GM12878 (cell line): ENCODE results near the gene CDH15. TPM values are rescaled to one million over a fixed set of nuclear protein-coding genes. Genes with fewer than 3 reads are reported as not detected.

Experiments used
- ATAC-seq: fragments of 200-7000 bp; cut with Tn5 transposase; 3 replicates; pipeline ENCODE4 v1.9.1; 2020; ENCODE audit warnings: mild to moderate bottlenecking, moderate library complexity
- BruUV-seq: library from RNA; stranded (reverse); fragments of 400-500 nt; replicated peaks from 2 replicates; lab custom pipeline; 2021; lab: Mats Ljungman, UMichigan
- CTCF ChIA-PET: fragments of 300-600 bp; sonication (Branson Sonifier 250); formaldehyde crosslinking; extraction: SDS; loops from one replicate; lab custom pipeline; 2021; ENCODE audit warnings: inconsistent platforms; lab: Yijun Ruan, JAX
- POLR2A ChIA-PET: fragments of 350-600 bp; formaldehyde crosslinking; extraction: SDS; loops from one replicate; lab custom pipeline; 2021; ENCODE audit warnings: inconsistent platforms; lab: Charles Lee
- RAD21 ChIA-PET: fragments of 300-600 bp; sonication (Branson Sonifier 250); formaldehyde crosslinking; loops from one replicate; lab custom pipeline; 2023; ENCODE audit warnings: antibody characterized with exemption; ENCODE audit not compliant: unreplicated experiment; lab: Charles Lee
- SMC1A ChIA-PET: fragments of 300-600 bp; sonication (Branson Sonifier 250); formaldehyde crosslinking; loops from one replicate; lab custom pipeline; 2023; ENCODE audit not compliant: unreplicated experiment, uncharacterized antibody; lab: Charles Lee
- DNase-seq: peaks from one replicate; pipeline ENCODE4 v3.0.0-alpha.2; 2011; ENCODE audit warnings: low read depth, low spot score
- FAIRE-seq: peaks from 3 replicates; lab custom pipeline; 2011; peaks lifted over from hg19 to GRCh38; lab: Jason Lieb, UNC
- H2AFZ ChIP-seq: 2 replicates; pipeline ENCODE4 v1.6.0; 2011; ENCODE audit warnings: low read depth, low read length, control low read depth; ENCODE audit not compliant: control insufficient read depth
- H3K27ac ChIP-seq: 2 replicates; pipeline ENCODE4 v1.5.1; 2011; ENCODE audit warnings: control low read depth; ENCODE audit not compliant: control insufficient read depth, insufficient read depth
- H3K27me3 ChIP-seq, 2 experiments: replicated peaks in 1 of 2; 2 replicates each; pipeline versions ENCODE4 v1.6.0 to v1.6.1; 2011; ENCODE audit warnings: low read length in 1 of 2; ENCODE audit not compliant: control insufficient read depth in 2 of 2, insufficient read depth in 2 of 2
- H3K36me3 ChIP-seq, 2 experiments: 2 replicates each; pipeline ENCODE4 v1.5.1; 2011; ENCODE audit warnings: low read length in 1 of 2; ENCODE audit not compliant: control insufficient read depth in 2 of 2, insufficient read depth in 2 of 2
- H3K4me1 ChIP-seq: 2 replicates; pipeline ENCODE4 v1.6.1; 2011; ENCODE audit warnings: mild to moderate bottlenecking, low read length, moderate library complexity, mixed read lengths; ENCODE audit not compliant: control insufficient read depth, insufficient read depth
- H3K4me2 ChIP-seq: 2 replicates; pipeline ENCODE4 v1.6.0; 2011; ENCODE audit warnings: control low read depth; ENCODE audit not compliant: control insufficient read depth, insufficient read depth
- H3K4me3 ChIP-seq: fragments of 200-600 bp; sonication (generic); 2 replicates; pipeline ENCODE4 v1.5.1; 2016
- H3K79me2 ChIP-seq: 2 replicates; pipeline ENCODE4 v1.6.0; 2011; ENCODE audit warnings: low read length; ENCODE audit not compliant: control insufficient read depth, insufficient read depth
- H3K9ac ChIP-seq: 2 replicates; pipeline ENCODE4 v1.8.0; 2011; ENCODE audit warnings: low read length, control low read depth, mixed read lengths; ENCODE audit not compliant: control insufficient read depth, insufficient read depth
- H3K9me3 ChIP-seq: replicated peaks from 3 replicates; pipeline ENCODE4 v1.5.1; 2011; ENCODE audit warnings: mild to moderate bottlenecking, low read length; ENCODE audit not compliant: control insufficient read depth, insufficient read depth
- H4K20me1 ChIP-seq: 2 replicates; pipeline ENCODE4 v1.6.0; 2011; ENCODE audit not compliant: control insufficient read depth, insufficient read depth
- CHD1 ChIP-seq: IDR thresholded peaks from 2 replicates; pipeline ENCODE4 v1.6.1; 2012; ENCODE audit warnings: low read depth, low read length, improper control_type of control experiment
- ELK1 ChIP-seq: IDR thresholded peaks from 2 replicates; pipeline ENCODE4 v1.6.1; 2012; ENCODE audit warnings: low read depth, low read length, improper control_type of control experiment
- GABPA ChIP-seq: IDR thresholded peaks from 2 replicates; pipeline ENCODE4 v1.6.1; 2014; ENCODE audit warnings: antibody characterized with exemption, low read depth, mild to moderate bottlenecking, inconsistent platforms
- KAT2A ChIP-seq: conservative IDR thresholded peaks from 2 replicates; pipeline ENCODE4 v1.6.1; 2011; ENCODE audit warnings: low read depth, low read length; ENCODE audit not compliant: control insufficient read depth
- KLF5 ChIP-seq: fragments of 450-650 bp; IDR thresholded peaks from 2 replicates; pipeline ENCODE4 v1.6.1; 2014; ENCODE audit warnings: mild to moderate bottlenecking; ENCODE audit not compliant: partially characterized antibody
- STAT3 ChIP-seq: IDR thresholded peaks from 2 replicates; pipeline ENCODE4 v1.6.1; 2011; ENCODE audit warnings: low read depth, low read length, improper control_type of control experiment
- YBX1 ChIP-seq: fragments of 450-650 bp; IDR thresholded peaks from 2 replicates; pipeline ENCODE4 v1.6.1; 2016; ENCODE audit warnings: antibody characterized with exemption
- WGBS: methylation state at CpG from one replicate; pipeline ENCODE4 v1.1.6; 2016; ENCODE audit warnings: low lambda C conversion rate; ENCODE audit not compliant: insufficient replicate concordance, insufficient coverage; ENCODE audit errors: missing lambda C conversion rate; 5-methylcytosine and 5-hydroxymethylcytosine counted together
- in situ Hi-C: fragments of 300-500 bp; cut with MboI; formaldehyde crosslinking; loops from 9 replicates; pipeline ENCODE4 v1.14.3; 2018; ENCODE audit warnings: mixed read lengths
- intact Hi-C: fragments of 100-400 bp; cut with micrococcal nuclease; formaldehyde crosslinking; loops from one replicate; pipeline ENCODE4 v1.14.2; 2022; ENCODE audit not compliant: unreplicated experiment
- polyA plus RNA-seq, 11 experiments: library from polyadenylated mRNA; depleted of rRNA in 4 of 11; unstranded in 6 of 11; stranded (reverse) in 5 of 11; fragments of >200 nt; fragmentation: Nextera tagmentation in 4 of 11; fragmentation: Illumina TruSeq in 1 of 11; extraction: Ambion mirVana in 4 of 11; extraction: Trizol in 1 of 11; gene quantifications; 1 replicate in 1 of 11; 2 replicates in 10 of 11; pipeline versions ENCODE4 v1.2.1 to v1.2.3, GENCODE V29; 2011 to 2016; ENCODE audit warnings: inconsistent platforms in 2 of 11, missing spikeins in 2 of 11, low read depth in 1 of 11
- total RNA-seq, 4 experiments: library from RNA; depleted of rRNA in 3 of 4; stranded (reverse); fragments of >200 nt in 3 of 4; fragmentation: Illumina TruSeq in 1 of 4; extraction: Trizol in 1 of 4; gene quantifications; 2 replicates each; pipeline versions ENCODE4 v1.2.1 to v1.2.3, GENCODE V29; 2013 to 2021
- TF ChIP-seq, protein P1 (sequence below): IDR thresholded peaks from 2 replicates; pipeline ENCODE4 v1.6.1; 2011; ENCODE audit warnings: low read depth, low read length, improper control_type of control experiment, borderline replicate concordance
- TF ChIP-seq, protein P2 (sequence below): fragments of 450-650 bp; IDR thresholded peaks from 2 replicates; pipeline ENCODE4 v1.6.1; 2016; ENCODE audit warnings: mild to moderate bottlenecking

CDH15 gene
- total and polyA plus RNA-seq, 10 of the 15 experiments (the other 5 are each of a cell fraction or from before 2014, with no cell fraction given): 0.02 to 0.06 TPM; not detected in 8

- POLR2A ChIA-PET: no interaction called here
- no peak overlapping the region for H3K4me2 ChIP-seq
- RAD21 ChIA-PET: no interaction called here
- TF ChIP-seq CHD1: no peak
- no peak for TF ChIP-seq ELK1
- TF ChIP-seq, protein P1, sequence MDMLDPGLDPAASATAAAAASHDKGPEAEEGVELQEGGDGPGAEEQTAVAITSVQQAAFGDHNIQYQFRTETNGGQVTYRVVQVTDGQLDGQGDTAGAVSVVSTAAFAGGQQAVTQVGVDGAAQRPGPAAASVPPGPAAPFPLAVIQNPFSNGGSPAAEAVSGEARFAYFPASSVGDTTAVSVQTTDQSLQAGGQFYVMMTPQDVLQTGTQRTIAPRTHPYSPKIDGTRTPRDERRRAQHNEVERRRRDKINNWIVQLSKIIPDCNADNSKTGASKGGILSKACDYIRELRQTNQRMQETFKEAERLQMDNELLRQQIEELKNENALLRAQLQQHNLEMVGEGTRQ: no peak
- no peak for TF ChIP-seq GABPA
- TF ChIP-seq, protein P2, sequence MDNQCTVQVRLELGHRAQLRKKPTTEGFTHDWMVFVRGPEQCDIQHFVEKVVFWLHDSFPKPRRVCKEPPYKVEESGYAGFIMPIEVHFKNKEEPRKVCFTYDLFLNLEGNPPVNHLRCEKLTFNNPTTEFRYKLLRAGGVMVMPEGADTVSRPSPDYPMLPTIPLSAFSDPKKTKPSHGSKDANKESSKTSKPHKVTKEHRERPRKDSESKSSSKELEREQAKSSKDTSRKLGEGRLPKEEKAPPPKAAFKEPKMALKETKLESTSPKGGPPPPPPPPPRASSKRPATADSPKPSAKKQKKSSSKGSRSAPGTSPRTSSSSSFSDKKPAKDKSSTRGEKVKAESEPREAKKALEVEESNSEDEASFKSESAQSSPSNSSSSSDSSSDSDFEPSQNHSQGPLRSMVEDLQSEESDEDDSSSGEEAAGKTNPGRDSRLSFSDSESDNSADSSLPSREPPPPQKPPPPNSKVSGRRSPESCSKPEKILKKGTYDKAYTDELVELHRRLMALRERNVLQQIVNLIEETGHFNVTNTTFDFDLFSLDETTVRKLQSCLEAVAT: no peak
- no peak for TF ChIP-seq STAT3
- TF ChIP-seq YBX1: no peak
- TF ChIP-seq KAT2A: no peak
- no peak for TF ChIP-seq KLF5
- TF ChIP-seq, all 136 proteins: peak for 0
- Histone ChIP-seq H3K9me3 (peaks cover 6% of the 10 kb centered on the region; the same call in 1 of the 3 replicates), H4K20me1 (no peaks in the 10 kb centered on the region), H3K36me3 (peaks cover 5 to 6% of the 10 kb centered on the region in 2 experiments; a peak in 3 of 4 replicates), H3K27me3 (no peaks in the 10 kb centered on the region), H3K4me3 (no peak overlapping the region), H3K27ac (no peak overlapping the region), H2AFZ (no peak overlapping the region), H3K4me1 (no peaks in the 10 kb centered on the region), H3K9ac (no peak overlapping the region), H3K79me2 (no peaks in the 10 kb centered on the region)
- intact Hi-C loops (no loop called here), in situ Hi-C loops (no loop called here)
- ChIA-PET CTCF (no interaction called here), SMC1A (no interaction called here)
- 98% methylated on average over 8 of the region's 8 CpGs for WGBS
- ATAC-seq: no peak
- BruUV-seq: no TSS peak
- DNase-seq: no peak
- no peak for FAIRE-seq
Measured at GRCh38 chr16:89150981-89151380, 20.6 kb upstream of the CDH15 start.
